ENCODE measurements around the gene CSNK1G1.

The CSNK1G1 gene

GRCh38 chr15:64137226-64137833, 218.6 kb downstream of the CSNK1G1 start:
- Histone ChIP-seq H4K20me1 (ENCODE audit: insufficient read depth) (no peaks in the 10 kb centered on the region), H3K36me3 (ENCODE audit: insufficient read depth) (no peaks in the 10 kb centered on the region), H2AFZ (ENCODE audit: low read depth) (no peak overlapping the region), H3K4me2 (no peak overlapping the region), H3K4me3 (IDR thresholded peaks at IDR 0.05; ENCODE audit: insufficient read depth, low read depth, low read length) (no peak overlapping the region), H3K9ac (no peak overlapping the region), H3K79me2 (ENCODE audit: insufficient read depth, low read depth) (no peaks in the 10 kb centered on the region), H3K27me3 (ENCODE audit: insufficient read depth, low read depth) (no peaks in the 10 kb centered on the region), H3K4me1 (ENCODE audit: low read depth, poor library complexity, severe bottlenecking) (no peaks in the 10 kb centered on the region), H3K27ac (no peak overlapping the region)
- no peak for TF ChIP-seq CTCF (conservative IDR thresholded peaks at IDR 0.05; ENCODE audit: low read depth, low read length)

GRCh38 chr15:64136347-64136746, 219.6 kb downstream of the CSNK1G1 start:
- Histone ChIP-seq H3K4me2 (no peak overlapping the region), H3K36me3 (ENCODE audit: insufficient read depth) (no peaks in the 10 kb centered on the region), H3K27me3 (ENCODE audit: insufficient read depth, low read depth) (no peaks in the 10 kb centered on the region), H3K9ac (no peak overlapping the region), H2AFZ (ENCODE audit: low read depth) (no peak overlapping the region), H3K79me2 (ENCODE audit: insufficient read depth, low read depth) (no peaks in the 10 kb centered on the region), H4K20me1 (ENCODE audit: insufficient read depth) (no peaks in the 10 kb centered on the region), H3K4me3 (IDR thresholded peaks at IDR 0.05; ENCODE audit: insufficient read depth, low read depth, low read length) (no peak overlapping the region), H3K4me1 (ENCODE audit: low read depth, poor library complexity, severe bottlenecking) (no peaks in the 10 kb centered on the region), H3K27ac (no peak overlapping the region)
- TF ChIP-seq CTCF (conservative IDR thresholded peaks at IDR 0.05; ENCODE audit: low read depth, low read length), result no peak

GRCh38 chr15:64134345-64134829, 221.6 kb downstream of the CSNK1G1 start:
- Histone ChIP-seq H3K27ac (no peak overlapping the region), H3K4me1 (ENCODE audit: low read depth, poor library complexity, severe bottlenecking) (no peaks in the 10 kb centered on the region), H3K27me3 (ENCODE audit: insufficient read depth, low read depth) (no peaks in the 10 kb centered on the region), H4K20me1 (ENCODE audit: insufficient read depth) (no peaks in the 10 kb centered on the region), H3K4me2 (no peak overlapping the region), H3K4me3 (IDR thresholded peaks at IDR 0.05; ENCODE audit: insufficient read depth, low read depth, low read length) (no peak overlapping the region), H3K79me2 (ENCODE audit: insufficient read depth, low read depth) (no peaks in the 10 kb centered on the region), H2AFZ (ENCODE audit: low read depth) (no peak overlapping the region), H3K36me3 (ENCODE audit: insufficient read depth) (no peaks in the 10 kb centered on the region), H3K9ac (no peak overlapping the region)
- no peak for TF ChIP-seq CTCF (conservative IDR thresholded peaks at IDR 0.05; ENCODE audit: low read depth, low read length)

GRCh38 chr15:64133623-64134344, 222.2 kb downstream of the CSNK1G1 start:
- Histone ChIP-seq H3K36me3 (ENCODE audit: insufficient read depth) (no peaks in the 10 kb centered on the region), H3K27me3 (ENCODE audit: insufficient read depth, low read depth) (no peaks in the 10 kb centered on the region), H3K79me2 (ENCODE audit: insufficient read depth, low read depth) (no peaks in the 10 kb centered on the region), H3K9ac (no peak overlapping the region), H3K4me1 (ENCODE audit: low read depth, poor library complexity, severe bottlenecking) (no peaks in the 10 kb centered on the region), H4K20me1 (ENCODE audit: insufficient read depth) (no peaks in the 10 kb centered on the region), H2AFZ (ENCODE audit: low read depth) (no peak overlapping the region), H3K27ac (no peak overlapping the region), H3K4me2 (no peak overlapping the region), H3K4me3 (IDR thresholded peaks at IDR 0.05; ENCODE audit: insufficient read depth, low read depth, low read length) (no peak overlapping the region)
- TF ChIP-seq CTCF (conservative IDR thresholded peaks at IDR 0.05; ENCODE audit: low read depth, low read length), result no peak

Data from KMS-11 (cell line).